ENCODE results near the gene BEST4. TPM values are rescaled to one million over a fixed set of nuclear protein-coding genes. Genes with fewer than 3 reads are reported as not detected.

Gene BEST4
- total and polyA plus RNA-seq, 2 of the 8 experiments (the other 6 are each of a cell fraction or from before 2014, with no cell fraction given), result 0.76 to 1.4 TPM

DNA sequence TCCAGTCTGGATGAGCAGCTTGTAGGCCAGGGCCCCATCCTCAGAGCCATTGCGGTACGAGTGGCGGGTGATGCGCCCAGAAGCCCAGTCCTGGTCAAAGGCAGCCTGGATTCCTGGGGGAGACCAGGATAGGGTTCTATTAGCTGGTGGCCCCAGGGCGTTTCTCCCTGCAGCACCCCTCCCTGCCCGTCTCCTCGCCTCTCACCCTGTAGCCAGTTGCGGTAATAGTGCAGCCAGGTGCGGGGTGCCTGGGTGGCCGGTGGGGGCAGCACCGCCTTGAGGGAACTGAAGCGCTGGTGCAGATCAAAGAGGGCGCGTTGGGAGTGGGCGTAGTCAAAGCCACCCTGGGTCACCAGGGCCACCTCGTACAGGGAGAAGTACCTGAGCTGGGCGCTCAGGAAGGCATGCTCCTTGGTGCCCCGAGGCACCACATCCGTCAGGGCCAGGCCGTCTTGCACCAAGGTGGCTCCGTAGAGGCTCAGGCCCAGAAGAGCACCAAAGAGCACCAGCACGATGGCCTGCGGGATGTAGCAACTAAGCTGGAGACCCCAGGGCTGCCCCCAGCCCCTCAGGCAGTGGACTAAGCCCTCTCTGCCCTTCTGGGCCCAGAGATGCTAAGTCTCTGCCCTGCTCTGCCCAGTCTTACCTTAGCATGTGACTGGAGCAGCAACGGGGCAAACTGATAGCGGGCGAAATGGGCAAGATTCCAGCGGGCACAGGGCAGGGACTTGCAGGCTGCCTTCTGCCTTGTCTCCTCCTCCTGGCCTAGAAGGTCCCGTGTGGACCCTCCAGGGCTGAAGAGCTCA lies 39.4 kb upstream of the BEST4 start (continued):
- no peak for TF ChIP-seq SIX5 (IDR thresholded peaks at IDR 0.05; ENCODE audit: low read depth, low read length)
- TF ChIP-seq RBBP5 (IDR thresholded peaks at IDR 0.05; ENCODE audit: borderline replicate concordance, low read depth, low read length), result no peak
